GM19351 (cell line): ENCODE results near the gene BDKRB2.

Experiments
- ATAC-seq: cut with Tn5 transposase; IDR thresholded peaks from one replicate; pipeline ENCODE4 v1.9.1; 2021; ENCODE audit warnings: mild to moderate bottlenecking, moderate library complexity; ENCODE audit not compliant: unreplicated experiment

The BDKRB2 gene

DNA sequence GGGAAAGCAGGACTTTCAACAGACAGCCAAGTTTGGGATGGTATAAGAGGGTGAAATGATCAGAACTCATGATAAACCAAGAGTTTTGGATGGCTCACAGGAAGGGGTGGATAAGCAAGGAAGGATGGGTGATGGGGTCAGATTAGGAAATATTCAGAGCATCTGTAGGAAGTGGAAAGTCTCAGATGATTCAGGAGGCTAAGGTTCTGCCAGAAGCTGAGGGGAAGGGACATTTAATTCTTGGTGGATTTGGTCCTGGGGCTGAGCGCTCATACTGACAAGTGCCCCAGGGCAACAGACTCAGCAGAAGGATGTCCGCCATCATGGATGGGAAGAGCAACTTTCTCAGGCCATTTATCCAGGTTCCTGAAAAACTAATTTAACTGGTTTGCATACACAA, 28.4 kb upstream of the BDKRB2 start:
- no peak for ATAC-seq

DNA sequence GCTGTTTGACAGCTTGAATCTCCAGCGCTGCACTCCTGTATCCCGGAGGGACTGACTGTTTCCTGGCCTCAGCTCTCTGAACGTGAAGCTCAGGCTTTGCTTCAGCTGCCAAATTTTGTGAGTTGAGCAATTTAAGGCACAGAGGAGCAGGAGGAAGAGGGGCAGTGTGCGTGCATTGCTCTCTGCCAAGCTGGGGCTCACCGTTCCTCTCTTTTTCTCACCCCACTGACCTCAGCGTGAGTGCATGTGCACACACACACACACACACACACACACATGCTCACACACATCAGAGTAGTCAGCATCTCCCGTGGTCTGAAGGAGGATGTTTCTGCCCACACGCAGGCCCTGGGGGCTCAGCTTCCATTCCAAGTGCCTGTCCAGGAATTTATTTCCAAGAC, 27.8 kb upstream of the BDKRB2 start:
- no peak for ATAC-seq

DNA sequence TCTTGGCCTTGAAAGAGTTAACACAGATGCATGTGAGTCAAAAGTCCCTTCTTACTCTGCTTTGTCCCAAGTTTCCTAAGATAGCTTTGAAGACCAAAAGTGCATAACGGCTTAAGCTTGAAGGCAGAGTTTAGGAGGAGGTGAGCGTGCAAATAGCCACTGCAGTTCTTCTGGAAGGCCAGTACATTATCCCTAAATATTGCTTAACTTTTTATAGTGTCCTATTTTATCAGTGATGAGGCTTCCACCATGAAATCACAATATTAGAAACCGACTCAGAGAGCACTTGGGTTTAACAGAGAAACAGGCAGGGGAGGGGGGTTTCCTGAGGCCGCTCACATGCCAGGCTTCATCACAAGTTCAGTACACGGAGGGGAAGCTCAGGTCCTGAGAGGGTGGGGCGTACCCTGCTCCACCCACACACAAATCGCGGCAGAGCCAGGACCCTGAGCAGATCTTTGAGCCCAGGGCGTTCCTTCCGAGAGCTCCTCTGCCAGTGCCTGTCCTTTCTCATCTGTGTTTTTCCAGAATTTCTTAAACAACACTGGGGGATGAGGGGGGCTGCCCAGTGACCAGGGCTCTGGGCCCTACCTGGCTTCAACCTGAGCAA, 26.8 kb upstream of the BDKRB2 start:
- peak; percentile 69 for ATAC-seq

DNA sequence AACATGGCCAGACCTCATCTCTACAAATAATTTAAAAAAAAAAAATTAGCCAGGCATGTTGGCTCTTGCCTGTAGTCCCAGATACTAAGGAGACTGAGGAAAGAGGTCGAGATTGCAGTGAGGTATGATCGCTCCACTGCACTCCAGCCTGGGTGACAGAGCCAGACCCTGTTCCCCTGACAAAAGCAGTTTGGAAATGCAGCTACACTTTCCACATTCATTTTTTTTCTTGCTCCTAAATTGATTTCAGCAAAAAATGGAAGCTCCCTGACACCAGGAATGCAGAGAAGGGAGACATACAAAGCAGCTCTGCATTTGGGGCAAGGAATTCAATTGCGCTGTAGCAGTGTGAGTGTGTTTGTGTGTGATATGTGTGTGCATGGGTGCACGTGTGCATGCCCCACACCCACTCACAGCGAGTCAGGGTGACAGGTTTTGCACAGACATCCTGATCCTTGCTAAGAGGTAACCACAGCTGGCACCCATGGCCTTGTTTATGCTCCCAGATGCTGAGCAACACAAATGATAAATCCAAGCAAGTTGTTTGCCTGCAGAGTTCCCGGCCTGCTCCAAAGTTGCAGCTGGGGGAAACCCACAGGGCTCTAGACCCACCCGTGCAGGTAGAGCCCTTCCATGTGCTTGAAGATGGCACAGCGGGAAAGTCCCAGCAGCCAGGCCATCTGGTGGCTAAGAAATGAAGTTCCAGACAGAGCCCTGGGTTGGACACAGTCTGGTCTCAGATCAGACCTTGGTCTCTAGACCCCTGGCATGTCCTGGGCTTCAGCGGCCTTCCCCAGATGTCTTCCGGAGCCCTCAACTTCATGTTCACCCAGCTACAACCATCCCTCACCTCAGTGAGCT, 25.9 kb upstream of the BDKRB2 start:
- no peak for ATAC-seq

DNA sequence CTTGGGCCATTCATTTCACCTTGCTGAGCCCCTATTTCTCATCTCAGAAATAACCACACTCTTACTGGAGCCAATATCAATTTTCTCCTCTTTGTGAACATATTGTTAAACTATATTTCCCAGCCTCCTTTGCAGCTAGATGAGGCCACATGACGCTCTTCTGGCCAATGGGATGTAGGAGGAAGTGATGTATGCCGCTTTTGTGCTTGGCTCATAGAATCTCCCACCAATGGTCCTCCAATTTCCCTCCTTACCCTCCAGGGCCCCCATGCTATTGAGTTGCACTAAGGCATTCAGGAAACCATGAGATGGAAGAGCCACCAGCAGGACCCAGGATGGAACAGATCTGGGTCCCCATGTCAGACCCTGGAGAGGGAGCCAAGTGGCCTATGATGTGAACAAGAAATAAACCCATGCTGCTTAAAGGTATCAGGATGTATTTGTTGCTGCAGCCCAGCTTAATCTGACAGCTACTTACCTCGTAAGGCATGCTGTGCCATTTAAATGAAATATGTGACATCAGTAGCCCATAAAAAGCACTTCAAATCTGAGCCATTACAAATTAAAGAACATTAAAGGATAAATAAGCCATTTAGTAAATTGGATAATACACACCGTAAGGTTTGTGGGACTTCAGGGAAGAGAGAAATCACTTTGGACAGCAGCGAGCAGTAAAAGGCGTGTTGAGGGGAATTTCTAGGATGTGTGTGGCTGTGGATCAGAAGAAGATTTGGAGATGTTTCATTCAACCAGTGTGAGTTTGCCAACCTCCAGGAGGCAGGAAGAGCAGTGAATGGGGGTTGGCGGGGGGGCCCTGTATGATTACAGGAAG, 24.4 kb upstream of the BDKRB2 start:
- no peak for ATAC-seq

DNA sequence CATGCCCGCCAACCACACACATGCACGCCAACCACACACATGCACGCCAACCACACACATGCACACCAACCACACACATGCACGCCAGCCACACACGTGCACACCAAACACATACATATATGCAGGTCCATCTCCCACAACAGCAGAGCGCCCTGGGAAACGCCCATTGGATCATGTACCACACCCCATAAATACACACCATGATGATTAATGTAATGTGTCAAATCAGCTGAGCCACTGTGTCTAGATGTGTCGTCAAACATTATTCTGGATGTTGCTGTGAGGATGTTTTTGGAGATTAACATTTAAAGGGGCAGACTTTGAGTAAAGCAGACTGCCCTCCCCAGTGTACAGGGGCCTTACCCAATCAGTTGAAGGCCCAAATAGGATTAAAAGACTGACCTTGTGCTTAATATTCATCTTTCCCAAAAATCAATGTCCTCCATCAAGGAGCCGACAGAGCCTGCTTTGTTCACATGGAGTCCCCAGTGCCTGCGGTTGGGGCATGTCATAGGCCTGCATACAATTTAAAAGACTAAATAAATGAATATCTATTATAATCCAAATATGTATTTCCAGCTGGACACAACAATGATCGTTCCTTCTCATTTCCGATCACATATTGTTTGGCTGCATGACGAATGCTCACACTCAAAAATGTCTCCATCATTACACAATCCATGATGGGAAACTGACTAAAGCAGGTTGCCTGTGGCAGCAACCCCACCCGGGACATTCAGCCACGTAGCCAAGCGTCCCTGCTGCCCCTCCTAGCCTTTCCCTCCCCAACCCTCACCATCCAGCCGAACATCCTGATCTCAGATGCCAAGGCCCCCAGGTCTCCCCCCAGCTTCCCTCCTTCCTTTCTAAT, 23.2 kb upstream of the BDKRB2 start:
- no peak for ATAC-seq

DNA sequence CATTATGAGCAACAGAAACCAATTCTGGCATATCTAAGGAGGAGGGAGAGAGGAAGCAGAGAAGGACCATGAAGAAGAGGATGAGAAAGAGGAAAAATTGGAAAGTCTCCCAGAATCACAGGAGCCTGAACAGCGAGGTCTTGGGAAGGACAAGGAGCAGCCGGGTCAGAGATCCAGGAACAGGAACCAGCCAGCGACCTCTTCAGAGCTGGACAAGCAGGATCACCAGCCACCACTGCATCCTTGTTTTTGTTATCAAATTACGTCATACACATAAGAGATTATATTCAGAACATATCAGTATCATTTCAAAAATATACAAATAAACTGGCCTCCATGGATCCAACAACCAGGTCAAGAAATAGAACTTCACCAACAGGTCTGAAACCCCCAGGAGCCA, 22.1 kb upstream of the BDKRB2 start:
- ATAC-seq = no peak

DNA sequence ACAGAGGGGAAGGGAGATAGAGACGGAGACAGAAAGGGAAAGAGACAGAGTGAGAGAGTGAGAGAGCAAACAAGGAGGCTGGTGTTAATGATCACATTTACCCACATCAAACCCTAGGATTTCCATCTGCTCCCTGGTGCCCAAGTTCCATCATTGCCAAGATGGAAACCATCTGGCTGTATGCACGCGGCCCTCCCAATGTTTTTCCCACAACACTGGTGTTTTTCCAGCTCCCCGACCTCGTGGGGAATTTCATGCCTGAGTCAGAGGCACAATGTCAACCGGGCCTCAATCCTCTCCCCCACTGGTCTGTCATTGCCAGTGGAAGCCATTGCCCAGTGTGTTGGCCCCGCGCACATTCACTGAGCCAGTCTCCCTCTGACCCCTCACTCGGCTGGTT, 19.9 kb upstream of the BDKRB2 start:
- no peak for ATAC-seq

DNA sequence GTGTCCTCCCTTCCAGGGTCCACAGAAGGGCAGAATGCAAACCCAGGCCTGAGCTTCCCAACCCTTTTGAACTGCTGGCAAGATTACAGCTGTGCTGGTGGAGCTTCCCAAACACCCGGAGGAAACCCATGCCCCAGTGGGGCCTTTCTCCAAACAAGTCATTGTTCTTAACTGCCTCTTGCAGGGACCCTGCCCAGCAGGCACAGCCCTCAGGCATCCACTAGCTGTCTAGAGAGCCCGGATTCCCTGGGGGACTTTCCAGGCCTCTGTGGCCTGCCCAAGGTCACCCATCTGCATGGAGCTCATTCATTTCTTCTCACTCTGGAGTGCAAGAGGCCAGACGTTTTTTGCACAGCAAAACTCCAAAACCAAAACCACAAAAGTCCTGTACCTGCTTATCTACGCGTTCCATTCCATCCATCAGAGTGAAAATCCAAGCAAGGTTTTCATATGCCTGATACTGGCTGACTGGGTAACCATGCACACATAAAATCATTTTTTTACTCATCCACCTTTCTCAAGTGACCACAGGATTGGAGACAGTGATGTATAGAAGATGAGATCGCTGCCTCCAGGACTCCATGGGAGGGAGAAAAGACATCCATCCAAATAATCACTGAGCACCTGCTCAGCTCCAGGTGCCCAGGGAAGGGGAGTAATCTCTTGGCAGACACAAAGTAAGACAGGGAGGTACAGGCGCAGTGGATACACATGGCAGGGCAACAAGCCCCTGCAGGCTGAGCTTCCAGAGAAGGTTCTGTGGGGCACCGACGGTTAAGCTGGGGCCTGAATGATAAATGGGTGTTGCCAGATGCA, 17.2 kb upstream of the BDKRB2 start:
- ATAC-seq = no peak

DNA sequence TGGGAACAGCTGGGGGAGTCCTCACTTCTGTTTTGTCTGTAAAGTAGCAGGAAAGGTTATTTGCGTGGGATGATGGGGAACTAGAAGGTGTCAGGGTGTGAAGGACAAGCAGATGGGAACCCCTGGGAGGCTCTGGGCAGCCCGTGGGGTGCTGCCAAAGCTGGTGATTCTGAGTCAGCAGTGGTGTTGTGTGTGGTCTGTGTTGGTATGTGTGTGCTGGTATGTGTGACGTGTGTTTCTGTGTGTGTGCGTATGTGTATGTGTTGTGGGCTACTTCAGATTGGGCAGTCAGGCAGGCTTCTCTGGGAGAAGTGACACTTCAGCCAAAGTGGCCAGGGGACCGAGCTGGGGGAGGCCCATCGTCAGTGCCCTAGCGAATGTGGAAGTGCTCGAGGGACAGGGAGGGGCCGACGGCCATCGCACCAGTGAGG, 15.3 kb upstream of the BDKRB2 start:
- ATAC-seq = peak; percentile 86

DNA sequence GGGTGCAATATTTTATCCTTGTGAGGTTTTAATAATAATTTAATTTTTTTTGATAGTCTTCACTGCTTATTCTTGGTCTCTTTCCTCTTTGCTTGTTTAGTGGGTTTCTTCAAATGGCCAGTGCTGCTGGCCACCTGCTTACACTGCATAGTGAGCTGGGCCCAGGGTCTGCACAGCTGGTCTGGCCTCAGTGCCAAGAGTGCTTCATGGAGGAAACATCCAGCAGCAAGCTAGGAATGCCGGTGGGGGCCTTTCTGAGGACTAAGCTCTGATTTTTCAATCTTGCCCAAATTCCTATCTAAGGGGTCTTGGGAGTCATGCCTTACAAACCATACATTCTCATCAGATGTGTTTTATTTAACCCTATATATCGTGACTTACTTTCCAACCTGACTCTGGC, 13.3 kb upstream of the BDKRB2 start:
- ATAC-seq = no peak

DNA sequence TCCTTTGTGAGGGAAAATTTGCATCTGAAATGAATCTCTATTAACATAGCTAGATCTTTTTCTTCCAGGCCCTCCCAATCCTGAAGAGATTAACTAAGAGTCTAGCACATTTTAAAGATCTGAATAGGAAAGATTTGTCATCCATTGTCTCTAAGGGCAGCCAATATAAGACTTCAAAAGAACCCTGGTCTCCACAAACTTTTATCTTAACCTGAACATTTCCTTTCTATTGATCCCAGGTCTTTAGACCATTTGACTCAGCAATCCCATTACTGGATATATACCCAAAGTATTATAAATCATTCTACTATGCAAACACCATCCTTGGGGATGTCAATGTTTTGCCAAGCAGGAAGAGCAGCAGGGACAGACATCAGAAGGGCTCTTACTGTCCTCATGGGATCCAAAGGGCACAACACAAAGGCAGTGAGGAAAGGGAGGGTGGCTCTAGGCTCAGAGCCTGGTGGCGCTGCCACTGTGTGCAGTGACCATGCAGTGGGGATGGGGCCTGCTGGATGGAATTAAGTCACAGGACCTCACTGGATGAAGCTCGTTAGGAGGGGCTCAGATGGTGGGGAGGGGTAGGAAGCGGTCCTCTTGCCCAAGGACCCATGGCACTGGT, 12.7 kb upstream of the BDKRB2 start:
- ATAC-seq = no peak

DNA sequence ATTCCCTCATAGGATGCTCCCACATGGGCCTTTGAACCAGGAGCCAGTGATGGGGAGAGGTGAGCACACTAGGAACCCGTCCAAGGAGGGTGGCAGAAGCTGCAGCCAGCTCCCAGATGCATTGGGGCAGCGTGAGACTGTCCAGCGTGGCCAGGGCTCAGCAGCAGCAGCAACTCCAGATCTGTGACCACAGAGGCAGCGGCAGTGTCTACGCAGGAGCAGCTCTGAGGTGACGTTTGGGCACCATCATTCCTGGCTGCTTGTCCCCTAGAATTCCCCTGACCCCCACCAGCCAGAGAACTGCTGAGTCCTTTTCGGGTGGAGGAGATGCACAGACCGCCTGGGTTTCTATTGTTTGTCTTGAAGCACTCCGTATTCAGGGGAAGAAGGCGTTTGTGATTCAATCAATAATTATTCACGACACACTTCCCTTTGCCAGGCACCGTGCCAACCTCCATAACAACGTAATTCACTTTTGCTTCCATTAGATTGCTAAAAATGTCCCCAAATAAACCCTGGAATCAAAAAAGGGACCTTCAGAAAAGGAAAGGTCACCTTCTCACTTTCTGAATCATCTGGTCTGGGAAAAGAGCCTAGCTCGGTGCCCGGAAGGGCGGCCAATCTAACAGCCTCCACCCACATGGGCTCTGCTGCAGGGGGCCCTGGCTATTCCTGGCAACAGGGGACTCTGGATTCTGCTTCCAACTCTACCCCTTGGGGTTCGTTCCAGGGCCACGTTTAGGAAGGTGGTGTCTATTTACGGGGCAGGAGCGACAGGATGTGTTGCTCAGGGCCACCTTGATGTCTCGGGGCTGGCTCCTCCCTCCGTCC, 11.4 kb upstream of the BDKRB2 start:
- no peak for ATAC-seq

DNA sequence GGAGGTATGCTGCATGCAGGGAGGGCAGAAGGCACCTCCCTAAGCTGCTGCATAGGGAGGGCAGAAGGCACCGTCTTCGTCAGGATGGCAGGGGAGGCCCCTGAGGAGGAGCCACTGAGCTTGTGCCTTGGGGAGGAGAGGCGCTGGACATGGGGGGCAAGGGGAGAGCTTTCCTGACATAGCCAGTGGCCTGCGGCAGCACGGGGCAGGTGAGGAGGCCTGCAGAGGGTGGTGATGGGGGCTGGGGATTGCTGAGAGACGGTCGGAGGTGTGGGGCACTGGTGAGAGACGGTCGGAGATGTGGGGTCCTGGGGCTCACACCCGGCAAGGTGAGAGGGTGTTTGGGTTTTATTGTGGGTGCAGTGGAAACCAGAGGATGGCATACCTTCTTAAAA, 10.4 kb upstream of the BDKRB2 start:
- ATAC-seq = no peak

DNA sequence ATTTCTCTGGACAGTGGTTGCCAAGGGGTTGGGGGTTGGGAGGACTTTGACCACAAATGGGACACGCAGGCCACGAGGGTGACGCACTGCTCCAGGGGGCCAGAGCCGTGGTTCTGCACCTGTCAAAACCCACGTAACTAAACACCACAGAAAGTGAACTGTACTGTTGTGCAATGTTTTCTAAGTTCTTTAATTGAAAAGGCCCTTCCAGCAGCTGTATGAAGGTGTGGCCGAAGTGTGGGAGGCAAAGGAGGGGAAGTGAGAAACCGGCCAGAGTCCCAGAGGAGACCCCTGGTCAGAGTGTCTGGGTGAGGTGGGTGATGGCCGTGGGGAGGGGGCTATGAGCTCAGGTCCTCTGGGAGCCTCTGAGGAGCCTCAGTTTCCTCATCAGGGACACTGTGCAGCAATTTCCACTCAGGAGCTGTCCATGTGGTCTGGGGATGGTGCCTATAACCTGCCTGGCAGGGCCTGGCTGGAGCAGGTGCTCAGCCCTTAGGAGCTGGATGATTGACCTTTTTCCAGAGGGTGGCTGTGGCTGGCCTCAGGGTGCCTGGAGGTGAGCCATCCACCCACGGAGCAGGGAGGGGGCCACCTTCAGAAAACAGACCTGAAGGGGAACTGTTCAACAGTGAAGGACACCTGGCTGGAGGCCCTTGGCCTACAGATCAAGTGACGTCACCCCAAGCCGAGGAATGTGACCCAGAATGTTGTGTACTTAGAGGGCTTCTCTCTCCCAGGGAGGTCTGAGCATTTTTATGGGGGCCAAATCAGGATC, 9.8 kb upstream of the BDKRB2 start:
- peak; percentile 74 for ATAC-seq

DNA sequence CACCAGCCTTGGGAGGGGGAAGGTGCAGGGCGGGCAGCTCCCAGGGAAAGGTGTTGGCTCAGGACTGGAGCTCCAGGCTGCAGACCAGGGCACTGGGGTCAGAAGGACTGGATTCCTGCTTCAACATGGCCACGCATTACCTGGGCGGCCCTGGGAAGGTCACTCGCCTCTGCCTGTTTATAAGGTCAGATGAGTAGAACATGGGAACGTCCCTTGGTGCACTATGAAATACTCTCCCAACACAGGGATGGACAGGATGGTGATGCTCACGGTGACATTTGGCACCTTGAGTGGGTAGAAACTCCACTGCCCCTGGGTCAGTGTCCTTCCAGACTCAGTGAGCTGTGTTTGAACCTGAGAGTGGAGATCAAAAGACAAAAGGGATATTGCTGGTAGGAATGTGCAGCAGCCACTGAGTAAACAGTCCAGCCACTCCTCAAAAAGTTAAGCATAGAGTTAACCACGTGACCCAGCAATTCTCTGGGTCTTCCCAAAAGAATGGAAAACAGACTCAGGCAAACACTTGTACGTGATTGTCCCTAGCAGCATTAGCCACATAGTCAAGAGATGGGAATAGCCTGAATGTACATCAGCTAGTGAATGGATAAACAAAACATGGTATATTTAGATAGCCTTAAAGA, 9.1 kb upstream of the BDKRB2 start:
- no peak for ATAC-seq

DNA sequence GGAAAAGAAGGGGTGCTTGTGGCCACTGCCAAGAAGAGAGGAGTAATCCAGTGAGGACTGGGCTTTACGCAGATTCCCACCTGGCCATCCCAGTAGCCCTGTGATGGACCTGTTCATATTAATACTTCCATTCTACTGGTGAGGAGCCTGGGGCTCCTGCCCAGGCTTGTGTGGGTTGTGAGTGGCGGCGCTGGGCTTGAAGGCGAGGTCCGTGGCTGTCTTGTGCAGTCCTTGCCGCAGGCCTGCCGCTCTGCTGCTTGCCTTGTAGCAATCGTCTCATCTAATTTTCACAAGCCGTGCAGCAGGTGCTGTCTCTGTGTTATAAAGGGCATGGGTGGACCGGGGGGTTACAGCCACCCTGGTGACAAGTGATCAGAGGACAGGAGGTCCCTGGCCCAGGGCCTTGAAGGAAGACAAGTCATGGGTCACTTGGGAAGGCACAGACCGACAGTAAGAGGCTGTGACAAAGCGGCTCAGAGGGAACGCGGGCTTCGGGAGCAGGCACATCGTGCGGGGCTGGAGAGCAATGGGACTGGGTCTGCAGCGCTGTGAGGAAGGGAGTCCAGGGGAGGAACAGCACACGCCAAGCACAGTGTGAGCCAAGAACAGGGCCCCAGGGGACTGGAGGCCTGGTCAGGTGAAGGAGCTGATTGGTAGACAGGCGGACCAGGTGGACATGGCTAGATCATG, 7.3 kb upstream of the BDKRB2 start:
- ATAC-seq = no peak
